Upper lobe of left lung (tissue), 4 donors: ENCODE data around the gene CARD11.

Source experiments
- CTCF ChIP-seq, 6 experiments: fragments of 450-650 bp in 4 of 6; fragments of 200-600 bp in 2 of 6; sonication (generic) in 2 of 6; IDR thresholded peaks; one replicate each; pipeline ENCODE4 v1.5.1; 2016 to 2019; ENCODE audit warnings: antibody characterized with exemption in 6 of 6
- POLR2AphosphoS5 ChIP-seq, 2 donors: sonication (generic); formaldehyde crosslinking; IDR thresholded peaks; one replicate each; pipeline ENCODE4 v1.5.1; 2017; ENCODE audit warnings: antibody characterized with exemption in 2 of 2

GRCh38 chr7:2969398-2970306 is 74.0 kb downstream of the CARD11 start:
- TF ChIP-seq CTCF (IDR thresholded peaks at IDR 0.05), result no peak
- TF ChIP-seq POLR2AphosphoS5 (IDR thresholded peaks at IDR 0.05), result no peak
